ENCODE data around the gene BLVRB. TPM values are rescaled to one million over a fixed set of nuclear protein-coding genes. Genes with fewer than 3 reads are reported as not detected.
"Not testable (repeated sequence)": the region's sequence is repeated elsewhere in the genome, so short reads cannot be mapped to it uniquely, and the experiment has no call there.

BLVRB gene
- total RNA-seq, 1 experiment from 2014 or later, result 204 TPM

DNA sequence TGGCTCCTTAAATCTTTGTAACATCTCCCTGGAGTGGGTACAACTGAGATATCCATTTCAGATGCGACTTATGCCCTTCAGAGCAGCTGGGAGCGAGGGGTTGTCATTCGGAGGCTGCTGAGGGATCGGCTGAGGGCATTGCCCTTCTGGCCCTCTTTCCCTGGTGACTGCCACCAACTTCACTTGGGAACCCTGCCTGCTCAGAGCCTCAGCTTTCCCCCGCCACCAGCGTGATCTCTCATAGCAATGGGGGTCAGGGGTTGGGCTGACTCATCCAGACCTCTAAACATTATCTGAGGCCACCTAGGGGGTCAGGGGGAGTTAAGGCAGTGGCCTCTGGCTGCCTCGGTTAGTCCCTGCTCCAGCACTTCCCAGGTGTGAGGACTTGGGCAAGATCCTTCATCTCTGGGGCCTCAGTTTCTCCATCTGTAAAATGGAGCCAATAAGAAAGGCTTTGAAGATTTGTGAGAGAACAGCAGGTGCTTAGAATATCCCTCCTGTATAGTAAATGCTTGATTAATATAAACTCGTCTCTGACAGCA lies 53.5 kb downstream of the BLVRB start:
- no peaks in the 10 kb centered on the region for H3K27me3 ChIP-seq (ENCODE audit: insufficient read depth, low read depth)
- H3K4me3 ChIP-seq, result no peak overlapping the region
- H3K9me3 ChIP-seq (ENCODE audit: insufficient read depth, low read depth), result no peaks in the 10 kb centered on the region
- no peak overlapping the region for H2AFZ ChIP-seq
- H3K4me1 ChIP-seq (replicated peaks; ENCODE audit: insufficient read depth), result no peaks in the 10 kb centered on the region; the same call in 1 of the 2 replicates
- BruUV-seq (replicated peaks), result no TSS peak
- H4K20me1 ChIP-seq (ENCODE audit: insufficient read depth), result no peaks in the 10 kb centered on the region
- TF ChIP-seq, protein P1, sequence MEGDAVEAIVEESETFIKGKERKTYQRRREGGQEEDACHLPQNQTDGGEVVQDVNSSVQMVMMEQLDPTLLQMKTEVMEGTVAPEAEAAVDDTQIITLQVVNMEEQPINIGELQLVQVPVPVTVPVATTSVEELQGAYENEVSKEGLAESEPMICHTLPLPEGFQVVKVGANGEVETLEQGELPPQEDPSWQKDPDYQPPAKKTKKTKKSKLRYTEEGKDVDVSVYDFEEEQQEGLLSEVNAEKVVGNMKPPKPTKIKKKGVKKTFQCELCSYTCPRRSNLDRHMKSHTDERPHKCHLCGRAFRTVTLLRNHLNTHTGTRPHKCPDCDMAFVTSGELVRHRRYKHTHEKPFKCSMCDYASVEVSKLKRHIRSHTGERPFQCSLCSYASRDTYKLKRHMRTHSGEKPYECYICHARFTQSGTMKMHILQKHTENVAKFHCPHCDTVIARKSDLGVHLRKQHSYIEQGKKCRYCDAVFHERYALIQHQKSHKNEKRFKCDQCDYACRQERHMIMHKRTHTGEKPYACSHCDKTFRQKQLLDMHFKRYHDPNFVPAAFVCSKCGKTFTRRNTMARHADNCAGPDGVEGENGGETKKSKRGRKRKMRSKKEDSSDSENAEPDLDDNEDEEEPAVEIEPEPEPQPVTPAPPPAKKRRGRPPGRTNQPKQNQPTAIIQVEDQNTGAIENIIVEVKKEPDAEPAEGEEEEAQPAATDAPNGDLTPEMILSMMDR (conservative IDR thresholded peaks at IDR 0.05), result no peak
- TF ChIP-seq EZH2 (IDR thresholded peaks at IDR 0.05; ENCODE audit: low read depth), result no peak
- no peak for DNase-seq
- H3K4me2 ChIP-seq, result no peak overlapping the region
- intact Hi-C loops (cut with micrococcal nuclease; ENCODE audit: unreplicated experiment), result no loop called here
- H3K36me3 ChIP-seq (ENCODE audit: low read depth), result no peaks in the 10 kb centered on the region
- CTCF ChIA-PET, result interaction anchor here (0.6 kb wide), 1 partner anchor 223 kb away, joined by 3 read pairs; no protein-coding TSS in a partner anchor
- H3K9me2 ChIP-seq (ENCODE audit: insufficient read depth), result no peaks in the 10 kb centered on the region
- peaks cover 14% of the 10 kb centered on the region for H3F3A ChIP-seq (ENCODE audit: insufficient read depth, low read depth)
- POLR2A ChIA-PET (ENCODE audit: unreplicated experiment), result no interaction called here
- H3K27ac ChIP-seq, result no peak overlapping the region
- no peaks in the 10 kb centered on the region for H3K79me2 ChIP-seq (ENCODE audit: low read depth)

DNA sequence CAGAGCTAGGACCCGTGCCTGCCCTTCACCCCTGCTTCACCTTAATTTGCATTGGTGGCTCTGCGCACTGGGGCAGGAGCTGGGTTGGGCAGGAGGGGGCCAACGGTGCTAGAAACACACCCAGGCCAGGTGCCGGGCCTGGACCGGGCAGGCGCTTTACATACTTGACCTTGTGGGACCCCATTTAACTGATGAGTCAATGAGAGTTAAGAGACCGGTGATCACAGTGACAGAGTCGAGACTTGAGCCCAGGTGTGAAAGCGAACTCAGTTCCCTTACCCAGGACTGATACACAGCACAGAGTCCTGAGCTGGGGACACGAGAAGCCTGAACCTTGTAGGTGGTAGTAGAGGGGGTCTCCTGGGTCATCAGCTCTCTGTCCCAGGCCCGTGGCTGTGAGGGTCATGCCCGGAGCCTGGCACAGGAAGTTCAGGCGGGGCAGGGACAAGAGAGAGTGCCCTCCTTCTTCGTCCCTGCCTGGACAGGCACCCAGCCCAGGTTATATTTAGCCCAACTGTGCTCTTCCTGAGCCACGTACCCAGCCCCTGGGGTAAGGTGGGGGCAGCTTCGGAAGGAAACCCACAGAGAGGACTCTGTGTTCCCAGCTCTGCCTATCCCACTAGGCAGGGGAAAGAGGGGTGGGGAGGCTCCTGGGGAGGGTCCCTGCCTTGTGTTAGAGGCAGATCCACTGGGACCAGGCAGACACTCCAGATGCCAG lies 54.3 kb downstream of the BLVRB start:
- Histone ChIP-seq H3K4me1 (replicated peaks; ENCODE audit: insufficient read depth) (no peaks in the 10 kb centered on the region), H4K20me1 (ENCODE audit: insufficient read depth) (no peaks in the 10 kb centered on the region), H3K4me3 (no peak overlapping the region), H3K79me2 (ENCODE audit: low read depth) (no peaks in the 10 kb centered on the region), H3K9me3 (ENCODE audit: insufficient read depth, low read depth) (no peaks in the 10 kb centered on the region), H3K36me3 (ENCODE audit: low read depth) (no peaks in the 10 kb centered on the region), H2AFZ (no peak overlapping the region), H3K4me2 (no peak overlapping the region), H3K27ac (no peak overlapping the region), H3K27me3 (ENCODE audit: insufficient read depth, low read depth) (no peaks in the 10 kb centered on the region), H3K9me2 (ENCODE audit: insufficient read depth) (no peaks in the 10 kb centered on the region), H3F3A (ENCODE audit: insufficient read depth, low read depth) (peaks cover 8% of the 10 kb centered on the region; the same call in 1 of the 2 replicates)
- DNase-seq, result no peak
- CTCF ChIA-PET, result interaction anchor here (0.6 kb wide), 1 partner anchor 223 kb away, joined by 3 read pairs; no protein-coding TSS in a partner anchor
- POLR2A ChIA-PET (ENCODE audit: unreplicated experiment), result no interaction called here
- no TSS peak for BruUV-seq (replicated peaks)
- TF ChIP-seq, protein P1 (conservative IDR thresholded peaks at IDR 0.05), result no peak
- no peak for TF ChIP-seq EZH2 (IDR thresholded peaks at IDR 0.05; ENCODE audit: low read depth)
- intact Hi-C loops (cut with micrococcal nuclease; ENCODE audit: unreplicated experiment), result no loop called here

DNA sequence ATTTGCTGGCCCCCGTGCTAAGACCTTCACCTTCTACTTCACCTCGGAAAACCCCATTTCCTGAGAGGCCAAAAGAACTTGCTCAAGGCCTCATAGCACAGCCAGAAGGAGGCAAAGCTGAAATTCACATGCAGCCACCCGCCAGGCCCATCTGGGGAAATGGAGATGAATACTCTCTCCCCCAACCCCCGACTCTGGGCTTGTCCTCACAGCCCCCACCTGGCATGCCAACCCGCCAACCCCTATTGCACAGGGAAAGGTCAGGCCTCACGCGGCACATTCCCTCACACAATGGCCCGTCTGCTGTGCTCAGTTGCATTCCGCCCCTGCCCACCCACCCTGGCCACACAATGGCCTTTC lies 55.5 kb downstream of the BLVRB start:
- Histone ChIP-seq H2AFZ (no peak overlapping the region), H3K79me2 (ENCODE audit: low read depth) (no peaks in the 10 kb centered on the region), H4K20me1 (ENCODE audit: insufficient read depth) (no peaks in the 10 kb centered on the region), H3K4me2 (no peak overlapping the region), H3K4me3 (no peak overlapping the region), H3K27ac (no peak overlapping the region), H3K9me2 (ENCODE audit: insufficient read depth) (no peaks in the 10 kb centered on the region), H3K27me3 (ENCODE audit: insufficient read depth, low read depth) (no peaks in the 10 kb centered on the region), H3K9me3 (ENCODE audit: insufficient read depth, low read depth) (no peaks in the 10 kb centered on the region), H3K36me3 (ENCODE audit: low read depth) (no peaks in the 10 kb centered on the region), H3F3A (ENCODE audit: insufficient read depth, low read depth) (no peaks in the 10 kb centered on the region; the same call in 1 of the 2 replicates), H3K4me1 (replicated peaks; ENCODE audit: insufficient read depth) (no peaks in the 10 kb centered on the region)
- CTCF ChIA-PET, result no interaction called here
- no peak for DNase-seq
- POLR2A ChIA-PET (ENCODE audit: unreplicated experiment), result no interaction called here
- BruUV-seq (replicated peaks), result no TSS peak
- intact Hi-C loops (cut with micrococcal nuclease; ENCODE audit: unreplicated experiment), result no loop called here
- TF ChIP-seq, protein P1 (conservative IDR thresholded peaks at IDR 0.05), result no peak
- TF ChIP-seq EZH2 (IDR thresholded peaks at IDR 0.05; ENCODE audit: low read depth), result no peak

- POLR2A ChIA-PET (ENCODE audit: unreplicated experiment); H3K27ac ChIP-seq; H3K4me3 ChIP-seq; H3K36me3 ChIP-seq (ENCODE audit: low read depth); H3K4me1 ChIP-seq (replicated peaks; ENCODE audit: insufficient read depth); H3K9me2 ChIP-seq (ENCODE audit: insufficient read depth); intact Hi-C loops (cut with micrococcal nuclease; ENCODE audit: unreplicated experiment); H3K4me2 ChIP-seq; H3K9me3 ChIP-seq (ENCODE audit: insufficient read depth, low read depth); BruUV-seq (replicated peaks); H3K27me3 ChIP-seq (ENCODE audit: insufficient read depth, low read depth); H3F3A ChIP-seq (ENCODE audit: insufficient read depth, low read depth); H3K79me2 ChIP-seq (ENCODE audit: low read depth); H2AFZ ChIP-seq; DNase-seq; H4K20me1 ChIP-seq (ENCODE audit: insufficient read depth): not testable (repeated sequence)
- CTCF ChIA-PET, result interaction anchor here (0.7 kb wide), 1 partner anchor 12 kb away, joined by 3 read pairs; no protein-coding TSS in a partner anchor
Observed at GRCh38 chr19:40408598-40408925, 57.0 kb downstream of the BLVRB start.

All from PC-9 (cell line).